Measurements from ENCODE around the gene THPO.

The THPO gene

GRCh38 chr3:184383033-184383740 is 5.2 kb upstream of the THPO start:
- Histone ChIP-seq H3K79me2 (no peaks in the 10 kb centered on the region), H3K27me3 (ENCODE audit: control insufficient read depth, insufficient read depth, low read length) (no peaks in the 10 kb centered on the region)

GRCh38 chr3:184382326-184383032 is 4.5 kb upstream of the THPO start:
- H2AFZ ChIP-seq: no peak overlapping the region
- no peaks in the 10 kb centered on the region for H3K79me2 ChIP-seq
- no peak for TF ChIP-seq CTCF (IDR thresholded peaks at IDR 0.05)
- no peaks in the 10 kb centered on the region for H3K9me3 ChIP-seq (ENCODE audit: control insufficient read depth, low read length)
- no peak overlapping the region for H3K27ac ChIP-seq
- no peaks in the 10 kb centered on the region for H3K4me1 ChIP-seq
- no peak overlapping the region for H3K4me2 ChIP-seq (ENCODE audit: low read length)
- no peaks in the 10 kb centered on the region for H3K36me3 ChIP-seq (ENCODE audit: control insufficient read depth, insufficient read depth, low read length)
- no peaks in the 10 kb centered on the region for H3K27me3 ChIP-seq (ENCODE audit: control insufficient read depth, insufficient read depth, low read length)
- H3K9ac ChIP-seq: no peak overlapping the region
- no peak overlapping the region for H3K4me3 ChIP-seq (ENCODE audit: low read depth, low read length)

More at GRCh38 chr3:184383033-184383740, 5.2 kb upstream of the THPO start:
- Histone ChIP-seq H3K4me1 (no peaks in the 10 kb centered on the region), H3K27ac (no peak overlapping the region), H2AFZ (no peak overlapping the region), H3K36me3 (ENCODE audit: control insufficient read depth, insufficient read depth, low read length) (no peaks in the 10 kb centered on the region), H3K9ac (no peak overlapping the region), H3K4me3 (ENCODE audit: low read depth, low read length) (no peak overlapping the region), H3K9me3 (ENCODE audit: control insufficient read depth, low read length) (no peaks in the 10 kb centered on the region), H3K4me2 (ENCODE audit: low read length) (no peak overlapping the region)
- TF ChIP-seq CTCF (IDR thresholded peaks at IDR 0.05): no peak

GRCh38 chr3:184381261-184382224 is 3.5 kb upstream of the THPO start:
- no peaks in the 10 kb centered on the region for H3K9me3 ChIP-seq (ENCODE audit: control insufficient read depth, low read length)
- H3K4me1 ChIP-seq: no peaks in the 10 kb centered on the region
- no peaks in the 10 kb centered on the region for H3K27me3 ChIP-seq (ENCODE audit: control insufficient read depth, insufficient read depth, low read length)
- H3K4me2 ChIP-seq (ENCODE audit: low read length): peak overlapping the region; percentile 34
- TF ChIP-seq CTCF (IDR thresholded peaks at IDR 0.05): no peak
- H3K4me3 ChIP-seq (ENCODE audit: low read depth, low read length): no peak overlapping the region
- no peaks in the 10 kb centered on the region for H3K79me2 ChIP-seq
- H3K9ac ChIP-seq: no peak overlapping the region
- peak overlapping the region; percentile 72 for H2AFZ ChIP-seq
- H3K27ac ChIP-seq: no peak overlapping the region
- H3K36me3 ChIP-seq (ENCODE audit: control insufficient read depth, insufficient read depth, low read length): no peaks in the 10 kb centered on the region

- H3K27ac ChIP-seq: no peak overlapping the region
- no peaks in the 10 kb centered on the region for H3K36me3 ChIP-seq (ENCODE audit: control insufficient read depth, insufficient read depth, low read length)
- H2AFZ ChIP-seq: peak overlapping the region; percentile 72
- no peak for TF ChIP-seq CTCF (IDR thresholded peaks at IDR 0.05)
- no peaks in the 10 kb centered on the region for H3K9me3 ChIP-seq (ENCODE audit: control insufficient read depth, low read length)
- H3K9ac ChIP-seq: no peak overlapping the region
- H3K27me3 ChIP-seq (ENCODE audit: control insufficient read depth, insufficient read depth, low read length): no peaks in the 10 kb centered on the region
- peak overlapping the region; percentile 34 for H3K4me2 ChIP-seq (ENCODE audit: low read length)
- no peaks in the 10 kb centered on the region for H3K79me2 ChIP-seq
- no peaks in the 10 kb centered on the region for H3K4me1 ChIP-seq
- no peak overlapping the region for H3K4me3 ChIP-seq (ENCODE audit: low read depth, low read length)
Observed at GRCh38 chr3:184380627-184381260, 2.7 kb upstream of the THPO start.
